ENCODE data around the gene TMA16.
"Not testable (repeated sequence)": the region's sequence is repeated elsewhere in the genome, so short reads cannot be mapped to it uniquely, and the experiment has no call there.

Gene TMA16

DNA sequence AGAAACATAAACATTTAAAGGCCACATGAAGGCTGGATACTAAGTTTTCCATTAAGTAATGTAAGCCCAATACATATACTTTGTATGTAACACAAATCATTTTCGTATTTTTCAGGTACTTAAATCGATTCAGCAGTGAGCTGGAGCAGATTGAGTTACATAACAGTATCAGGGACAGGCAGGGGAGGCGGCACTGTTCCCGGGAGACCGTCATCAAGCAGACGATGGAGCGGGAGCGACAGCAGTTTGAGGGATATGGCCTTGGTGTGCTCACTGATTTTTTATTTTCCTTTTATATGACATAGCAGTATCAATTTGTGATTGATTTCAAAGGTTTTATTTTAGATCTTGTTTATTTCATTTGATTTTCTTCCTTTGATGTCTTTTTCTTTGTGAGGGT lies 20.7 kb downstream of the TMA16 start:
- no peak for DNase-seq (ENCODE audit: low read depth in 2 of 2)

DNA sequence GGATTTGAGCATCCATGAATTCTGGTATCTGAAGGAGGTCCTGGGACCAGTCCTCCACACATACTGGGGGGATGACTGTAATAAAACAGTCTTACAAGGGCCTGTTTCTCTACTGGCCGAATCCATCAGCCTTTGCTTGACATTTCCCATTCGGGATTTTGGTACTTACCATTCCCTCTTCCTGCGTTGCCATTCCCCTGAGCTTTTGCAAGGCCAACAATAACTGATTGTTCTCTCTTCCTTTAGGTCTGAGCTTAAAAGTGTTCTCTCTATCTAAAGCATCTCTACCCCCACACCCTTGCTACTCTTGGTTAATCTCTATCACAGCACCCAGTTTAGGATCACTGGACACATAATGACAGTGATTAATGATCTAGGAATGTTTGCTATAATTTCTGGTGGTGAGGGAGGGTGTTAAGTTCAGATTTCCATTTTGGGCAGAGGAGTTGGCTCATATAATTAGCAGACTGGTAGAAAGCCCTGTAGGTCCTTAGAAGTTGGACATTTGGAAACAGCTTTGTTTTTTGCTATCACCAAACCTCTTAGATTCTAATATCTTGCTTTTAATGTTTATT lies 29.4 kb downstream of the TMA16 start:
- DNase-seq (ENCODE audit: low read depth in 2 of 2): no peak

DNA sequence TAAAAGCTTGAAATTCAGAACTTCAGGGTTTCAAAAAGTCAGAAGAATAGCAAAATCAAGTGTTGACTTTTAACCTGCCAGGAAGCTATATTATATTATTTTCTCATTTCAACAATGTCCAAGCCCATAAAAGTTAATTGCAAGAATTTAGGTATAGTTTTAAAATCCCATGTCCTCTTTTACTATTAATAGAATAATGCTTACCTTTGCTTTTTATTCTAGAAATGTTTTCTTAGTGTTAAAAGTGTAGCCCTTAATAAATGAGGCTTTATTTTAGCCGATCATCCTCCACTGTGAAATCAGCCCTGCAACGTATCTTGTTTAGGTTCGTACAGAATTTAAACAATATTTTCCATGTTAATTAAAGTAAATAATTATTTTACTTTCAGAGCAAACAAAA lies 31.5 kb downstream of the TMA16 start:
- no peak for DNase-seq (ENCODE audit: low read depth in 2 of 2)

DNA sequence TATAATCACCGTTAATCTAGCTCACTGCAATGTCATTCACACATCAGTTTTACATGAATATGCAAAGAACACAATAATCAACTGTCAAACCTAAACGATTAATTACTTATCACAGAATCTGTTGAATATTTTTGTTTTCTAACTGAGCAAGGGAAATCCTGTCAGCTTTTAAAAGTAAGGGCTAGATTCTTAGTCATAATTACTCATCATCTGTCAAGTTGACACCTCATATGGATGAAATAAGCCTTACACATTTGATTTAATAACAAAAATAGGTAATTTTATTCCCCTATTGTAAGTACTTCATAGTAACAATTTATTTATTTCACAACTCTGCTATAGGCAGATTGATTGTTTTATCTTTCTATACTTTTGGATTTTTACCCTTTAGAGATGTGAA lies 32.7 kb downstream of the TMA16 start:
- DNase-seq (ENCODE audit: low read depth in 2 of 2): no peak

DNA sequence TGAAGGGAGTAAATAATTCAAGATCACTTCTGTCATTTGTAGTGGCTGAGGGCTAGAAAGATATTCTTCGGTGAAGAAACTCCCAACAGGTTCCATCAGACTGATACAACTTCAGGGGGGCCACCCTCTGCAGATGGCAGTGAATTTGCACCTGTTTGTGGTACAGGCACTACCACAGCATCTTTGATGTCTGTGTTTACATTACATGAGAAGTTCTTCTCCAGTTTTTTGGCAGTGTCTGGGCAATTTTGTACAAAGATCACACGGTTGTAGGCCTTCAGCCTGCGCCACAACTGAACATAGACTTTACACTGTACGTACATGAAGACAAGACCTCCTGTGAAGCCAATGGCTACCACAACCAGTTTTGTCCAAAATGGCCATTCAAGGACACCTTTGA lies 34.2 kb downstream of the TMA16 start:
- DNase-seq (ENCODE audit: low read depth in 2 of 2): no peak

- no peak for DNase-seq (ENCODE audit: low read depth in 2 of 2)
Measured at GRCh38 chr4:163534056-163534455, 39.6 kb downstream of the TMA16 start.

- no peak for DNase-seq (ENCODE audit: low read depth in 2 of 2)
Measured at GRCh38 chr4:163535657-163536056, 41.2 kb downstream of the TMA16 start.

DNA sequence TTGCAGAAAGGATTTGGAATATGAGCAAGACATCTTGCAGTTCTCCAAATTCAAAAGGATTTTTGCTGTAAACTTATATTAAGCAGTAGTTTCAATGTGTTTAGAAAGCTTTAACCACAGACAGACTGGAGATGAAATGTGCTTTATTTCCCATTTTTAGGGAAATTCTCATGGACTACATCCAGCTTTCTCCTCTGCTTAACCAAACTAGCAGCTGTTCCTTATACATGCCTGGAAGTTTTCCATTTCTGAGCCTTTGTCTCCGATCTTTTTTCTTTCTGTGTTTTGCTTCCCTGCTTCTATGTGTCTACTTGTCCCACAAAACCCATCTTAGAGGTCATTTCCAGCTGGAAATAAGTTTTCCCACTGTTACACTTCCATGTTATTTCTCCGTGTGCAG lies 41.6 kb downstream of the TMA16 start:
- no peak for DNase-seq (ENCODE audit: low read depth in 2 of 2)

DNA sequence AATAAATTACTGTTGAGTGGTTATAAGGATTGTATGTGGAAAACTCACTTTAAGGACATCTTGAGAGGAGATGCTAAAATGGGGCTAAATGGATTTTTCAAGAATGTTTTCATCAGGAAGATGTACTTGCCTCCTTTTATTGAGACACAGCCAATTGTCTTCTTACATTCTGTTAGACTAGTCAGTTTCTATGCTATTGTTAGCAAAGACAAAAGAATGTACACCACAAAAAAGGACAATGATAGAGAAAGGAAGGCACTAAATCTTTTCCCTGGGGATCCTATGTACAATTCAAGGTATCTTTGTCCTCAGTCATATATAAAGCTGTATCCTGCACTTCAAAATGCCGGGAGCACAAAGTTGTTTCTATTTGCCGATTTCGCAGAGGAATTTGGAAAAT lies 42.6 kb downstream of the TMA16 start:
- no peak for DNase-seq (ENCODE audit: low read depth in 2 of 2)

- not testable (repeated sequence) for DNase-seq (ENCODE audit: low read depth in 2 of 2)
Measured at GRCh38 chr4:163538820-163539219, 44.3 kb downstream of the TMA16 start.

DNA sequence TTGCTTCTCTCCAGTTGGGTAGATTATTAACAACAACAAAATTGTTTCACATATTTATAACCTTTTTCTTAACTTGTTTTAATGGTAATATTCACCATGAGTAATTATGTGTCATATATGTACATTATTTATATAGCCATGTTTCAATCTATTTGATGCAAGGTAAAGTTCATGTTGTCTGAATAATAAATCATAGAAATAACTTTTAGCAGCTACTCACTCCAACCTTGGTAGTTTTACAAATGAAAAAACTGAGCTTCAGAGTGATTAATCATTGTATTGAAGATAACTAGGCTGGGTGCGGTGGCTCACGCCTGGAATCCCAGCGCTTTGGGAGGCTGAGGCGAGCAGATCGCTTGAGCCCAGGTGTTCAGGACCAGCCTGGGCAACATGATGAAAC lies 46.0 kb downstream of the TMA16 start:
- DNase-seq (ENCODE audit: low read depth in 2 of 2): no peak

- no peak for DNase-seq (ENCODE audit: low read depth in 2 of 2)
Measured at GRCh38 chr4:163540977-163541376, 46.5 kb downstream of the TMA16 start.

- DNase-seq (ENCODE audit: low read depth in 2 of 2): no peak
Measured at GRCh38 chr4:163542275-163542674, 47.8 kb downstream of the TMA16 start.

DNA sequence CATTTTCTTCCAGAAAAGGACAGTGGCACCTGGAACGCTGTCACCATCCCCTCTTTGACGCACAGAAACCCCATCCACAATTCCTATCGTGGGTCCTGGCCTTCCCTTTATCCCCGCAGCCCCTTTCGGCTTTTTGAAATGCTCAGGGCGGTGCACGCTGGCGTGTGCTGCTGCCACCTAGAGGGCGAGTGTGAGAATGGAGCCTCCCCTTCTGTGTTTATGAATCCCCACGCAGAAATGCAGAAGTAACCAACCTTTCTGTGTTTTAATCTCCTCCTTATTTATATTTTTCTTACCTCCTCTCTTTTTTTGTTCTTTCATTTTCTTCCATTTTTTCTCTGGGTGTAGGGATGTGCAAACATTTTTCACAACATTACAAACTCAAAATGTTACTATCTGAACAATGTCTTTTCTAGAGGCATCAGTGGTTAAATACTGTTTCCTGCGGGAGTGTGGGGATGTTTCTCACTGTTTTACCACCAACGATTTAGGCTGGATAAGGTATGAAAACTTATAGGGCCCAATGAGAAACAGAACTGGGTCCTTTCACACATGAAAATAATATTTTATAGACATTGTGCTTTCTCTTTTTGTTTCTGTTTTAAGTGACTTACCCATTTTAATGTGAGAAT lies 50.0 kb downstream of the TMA16 start:
- DNase-seq (ENCODE audit: low read depth in 2 of 2): peak in 1 of 2 donors; percentile 38

DNA sequence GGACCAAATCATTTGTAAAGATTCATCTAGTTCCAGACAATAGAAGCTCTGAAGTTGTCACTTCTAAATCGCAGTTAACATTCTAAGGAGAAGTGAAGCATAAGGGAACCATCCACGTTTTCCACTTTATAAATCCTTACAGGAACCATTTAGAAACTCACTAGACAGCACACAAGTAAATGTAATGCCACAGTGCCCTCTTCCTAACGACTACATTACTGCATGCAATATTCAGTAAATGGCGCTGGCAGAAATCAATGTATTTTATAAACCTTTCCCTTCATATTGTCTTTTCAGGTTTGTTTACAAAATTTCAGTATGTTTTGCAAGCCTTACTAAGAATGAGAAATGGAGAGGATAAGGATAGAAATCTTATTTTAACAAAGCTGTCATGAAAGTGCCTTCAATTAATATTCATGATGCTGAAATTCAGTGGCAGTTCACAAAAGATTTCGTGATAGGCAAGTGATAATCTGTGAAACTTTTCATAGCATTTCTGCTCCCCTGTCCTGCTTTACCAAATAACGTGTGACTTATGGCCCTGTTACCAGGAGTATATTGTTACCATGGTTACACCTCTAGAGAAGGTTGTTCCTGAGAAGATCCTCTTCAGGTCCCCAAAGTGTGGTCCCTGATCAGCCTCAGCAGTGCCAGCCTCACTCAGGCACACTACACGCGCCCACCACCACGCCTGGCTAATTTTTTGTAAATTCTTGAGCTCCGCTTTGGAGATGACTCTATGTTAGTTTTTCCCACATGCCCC lies 54.2 kb downstream of the TMA16 start:
- DNase-seq (ENCODE audit: low read depth in 2 of 2): no peak

GRCh38 chr4:163550869-163551267 lies 56.4 kb downstream of the TMA16 start:
- DNase-seq (ENCODE audit: low read depth in 2 of 2): no peak

- DNase-seq (ENCODE audit: low read depth in 2 of 2): no peak
Measured at GRCh38 chr4:163553146-163553545, 58.7 kb downstream of the TMA16 start.

DNA sequence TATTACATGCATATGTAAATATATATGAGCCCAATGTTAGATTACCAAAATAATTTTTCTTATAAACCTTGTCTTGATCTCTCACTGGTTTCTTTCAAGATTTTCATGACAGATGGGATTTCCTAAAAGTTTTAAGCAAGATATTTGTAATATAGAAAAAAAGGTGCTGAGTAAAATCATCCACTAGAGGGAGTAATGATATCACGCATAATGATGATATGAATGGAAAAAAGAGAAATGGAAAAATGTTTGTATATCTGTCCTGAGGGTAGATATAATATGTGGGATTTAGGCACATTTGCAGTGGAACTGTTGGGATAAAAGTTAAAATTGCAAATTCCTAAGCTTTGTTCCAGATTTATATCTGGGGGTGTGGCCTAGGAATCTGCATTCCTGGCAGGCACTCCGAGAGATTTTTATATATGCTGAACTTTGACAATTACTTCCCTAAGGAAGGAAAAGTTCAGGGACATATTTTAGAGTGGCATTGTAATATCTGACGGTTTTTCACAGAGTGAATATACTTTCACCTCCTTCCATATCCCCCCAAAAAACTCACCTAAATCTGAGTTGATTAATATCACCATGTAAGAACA lies 60.5 kb downstream of the TMA16 start:
- no peak for DNase-seq (ENCODE audit: low read depth in 2 of 2)

GRCh38 chr4:163556177-163556576 lies 61.7 kb downstream of the TMA16 start:
- no peak for DNase-seq (ENCODE audit: low read depth in 2 of 2)

- DNase-seq (ENCODE audit: low read depth in 2 of 2): no peak
Measured at GRCh38 chr4:163556650-163557391, 62.3 kb downstream of the TMA16 start.

- DNase-seq (ENCODE audit: low read depth in 2 of 2): no peak
Measured at GRCh38 chr4:163558539-163559044, 64.1 kb downstream of the TMA16 start.

DNA sequence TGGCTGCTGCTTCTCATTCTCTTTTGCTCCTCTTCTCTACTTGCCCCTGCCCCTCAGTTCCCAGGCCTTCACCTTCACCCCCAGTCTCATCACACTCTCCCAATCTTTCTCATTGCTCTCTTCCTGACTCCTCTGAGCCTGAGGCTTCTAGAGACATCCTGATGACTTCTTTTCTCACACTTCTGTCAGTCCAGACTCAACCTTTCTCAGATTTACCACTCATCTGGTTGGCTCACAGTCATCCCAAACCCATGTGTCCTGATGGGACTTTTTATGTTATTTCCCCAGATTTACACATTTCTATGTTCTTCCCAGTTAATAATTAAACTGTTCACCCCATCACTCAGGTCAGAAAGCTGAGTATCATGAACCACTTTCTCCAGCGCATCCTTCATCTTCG lies 68.0 kb downstream of the TMA16 start:
- no peak for DNase-seq (ENCODE audit: low read depth in 2 of 2)

Data from stimulated activated CD4-positive, alpha-beta T cell treated with anti-CD3 and anti-CD28 coated beads, Interleukin-1b, Interleukin-23, amount 100 ng/mL, for 1 hour (primary cell).